HEK293 (cell line): ENCODE data around the gene ITGA2B.
A peak's percentile ranks its signal among the peaks of the same experiment; 100 is the strongest.

ENCODE experiments used
- CTCF ChIA-PET: fragments of 350-600 bp; formaldehyde crosslinking; extraction: SDS; loops from one replicate; lab custom pipeline; 2021; ENCODE audit warnings: antibody characterized with exemption; lab: Yijun Ruan, JAX
- POLR2A ChIA-PET: fragments of 300-600 bp; formaldehyde crosslinking; extraction: SDS; loops from one replicate; lab custom pipeline; 2020; ENCODE audit warnings: antibody characterized with exemption, inconsistent platforms; lab: Yijun Ruan, JAX
- H3K27ac ChIP-seq: fragments of 200-500 bp; sonication (Bioruptor generic); 2 replicates; pipeline ENCODE4 v1.5.1; 2014; ENCODE audit warnings: low read depth, low read length, control low read depth, inconsistent platforms; ENCODE audit errors: extremely low read depth
- H3K36me3 ChIP-seq, 2 experiments: fragments of 200-500 bp in 1 of 2; sonication (Bioruptor generic) in 1 of 2; 1 replicate in 1 of 2; 2 replicates in 1 of 2; pipeline ENCODE4 v1.5.1; 2014 to 2017; ENCODE audit warnings: inconsistent platforms in 2 of 2, low read length in 2 of 2; ENCODE audit not compliant: control insufficient read depth in 2 of 2, insufficient read depth in 1 of 2
- H3K4me1 ChIP-seq: fragments of 200-500 bp; sonication (Bioruptor generic); 2 replicates; pipeline ENCODE4 v1.5.1; 2014; ENCODE audit warnings: mild to moderate bottlenecking, low read length, inconsistent platforms; ENCODE audit not compliant: control insufficient read depth, insufficient read depth
- H3K4me3 ChIP-seq: 2 replicates; pipeline ENCODE4 v1.5.1; 2011; ENCODE audit warnings: low read depth, mild to moderate bottlenecking, control low read depth, low read length, moderate library complexity
- H3K9me3 ChIP-seq: fragments of 200-500 bp; sonication (Bioruptor generic); 2 replicates; pipeline ENCODE4 v1.5.1; 2014; ENCODE audit warnings: low read depth, low read length, inconsistent platforms; ENCODE audit not compliant: control insufficient read depth, insufficient read depth
- KLF8 ChIP-seq: fragments of 450-650 bp; formaldehyde crosslinking; IDR thresholded peaks from 2 replicates; pipeline ENCODE4 v1.5.1; 2016; ENCODE audit warnings: missing biosample characterization, missing genetic modification characterization
- SCRT2 ChIP-seq: fragments of 450-650 bp; formaldehyde crosslinking; IDR thresholded peaks from 2 replicates; pipeline ENCODE4 v1.5.1; 2016; ENCODE audit warnings: missing biosample characterization, missing genetic modification characterization
- SP2 ChIP-seq: fragments of 450-650 bp; formaldehyde crosslinking; IDR thresholded peaks from 2 replicates; pipeline ENCODE4 v1.5.1; 2016; ENCODE audit warnings: missing biosample characterization, missing genetic modification characterization
- ZNF114 ChIP-seq: fragments of 450-650 bp; formaldehyde crosslinking; IDR thresholded peaks from 2 replicates; pipeline ENCODE4 v1.5.0; 2017; ENCODE audit warnings: missing biosample characterization, missing genetic modification characterization
- ZNF335 ChIP-seq: fragments of 450-650 bp; formaldehyde crosslinking; conservative IDR thresholded peaks from 2 replicates; pipeline ENCODE4 v1.5.1; 2016; ENCODE audit warnings: missing biosample characterization, missing genetic modification characterization
- ZNF426 ChIP-seq: fragments of 450-650 bp; formaldehyde crosslinking; IDR thresholded peaks from 2 replicates; pipeline ENCODE4 v1.5.1; 2017; ENCODE audit warnings: missing biosample characterization, missing genetic modification characterization, mild to moderate bottlenecking, inconsistent platforms, moderate library complexity
- ZNF529 ChIP-seq: fragments of 450-650 bp; formaldehyde crosslinking; IDR thresholded peaks from 2 replicates; pipeline ENCODE4 v1.5.1; 2017; ENCODE audit warnings: missing genetic modification characterization, missing biosample characterization; ENCODE audit not compliant: insufficient replicate concordance
- ZNF530 ChIP-seq: fragments of 450-650 bp; formaldehyde crosslinking; IDR thresholded peaks from 2 replicates; pipeline ENCODE4 v1.5.1; 2016; ENCODE audit warnings: low read depth, missing biosample characterization, missing genetic modification characterization
- ZNF555 ChIP-seq: fragments of 450-650 bp; formaldehyde crosslinking; conservative IDR thresholded peaks from 2 replicates; pipeline ENCODE4 v1.5.1; 2017; ENCODE audit warnings: missing biosample characterization, mild to moderate bottlenecking, missing genetic modification characterization, inconsistent platforms
- ZNF621 ChIP-seq: fragments of 450-650 bp; formaldehyde crosslinking; IDR thresholded peaks from 2 replicates; pipeline ENCODE4 v1.5.1; 2017; ENCODE audit warnings: missing biosample characterization, missing genetic modification characterization
- ZNF776 ChIP-seq: fragments of 450-650 bp; formaldehyde crosslinking; IDR thresholded peaks from 2 replicates; pipeline ENCODE4 v1.5.0; 2017; ENCODE audit warnings: missing biosample characterization, missing genetic modification characterization, borderline replicate concordance
- ZNF777 ChIP-seq: fragments of 450-650 bp; formaldehyde crosslinking; IDR thresholded peaks from 2 replicates; pipeline ENCODE4 v1.5.1; 2017; ENCODE audit warnings: missing biosample characterization, missing genetic modification characterization, borderline replicate concordance
- ZNF791 ChIP-seq: fragments of 450-650 bp; formaldehyde crosslinking; IDR thresholded peaks from 2 replicates; pipeline ENCODE4 v1.5.1; 2016; ENCODE audit warnings: missing biosample characterization, missing genetic modification characterization
- TF ChIP-seq, protein P1 (sequence below): fragments of 450-650 bp; formaldehyde crosslinking; IDR thresholded peaks from 2 replicates; pipeline ENCODE4 v1.5.1; 2016; ENCODE audit warnings: missing biosample characterization, missing genetic modification characterization, borderline replicate concordance
- TF ChIP-seq, protein P2 (sequence below): fragments of 450-650 bp; formaldehyde crosslinking; IDR thresholded peaks from 2 replicates; pipeline ENCODE4 v1.5.1; 2016; ENCODE audit warnings: missing biosample characterization, missing genetic modification characterization
- TF ChIP-seq, protein P3 (sequence below): fragments of 450-650 bp; formaldehyde crosslinking; IDR thresholded peaks from 2 replicates; pipeline ENCODE4 v1.5.1; 2016; ENCODE audit warnings: missing biosample characterization, missing genetic modification characterization
- TF ChIP-seq, protein P4 (sequence below): fragments of 450-650 bp; formaldehyde crosslinking; IDR thresholded peaks from 2 replicates; pipeline ENCODE4 v1.5.1; 2016; ENCODE audit warnings: missing biosample characterization, missing genetic modification characterization

ITGA2B gene

DNA sequence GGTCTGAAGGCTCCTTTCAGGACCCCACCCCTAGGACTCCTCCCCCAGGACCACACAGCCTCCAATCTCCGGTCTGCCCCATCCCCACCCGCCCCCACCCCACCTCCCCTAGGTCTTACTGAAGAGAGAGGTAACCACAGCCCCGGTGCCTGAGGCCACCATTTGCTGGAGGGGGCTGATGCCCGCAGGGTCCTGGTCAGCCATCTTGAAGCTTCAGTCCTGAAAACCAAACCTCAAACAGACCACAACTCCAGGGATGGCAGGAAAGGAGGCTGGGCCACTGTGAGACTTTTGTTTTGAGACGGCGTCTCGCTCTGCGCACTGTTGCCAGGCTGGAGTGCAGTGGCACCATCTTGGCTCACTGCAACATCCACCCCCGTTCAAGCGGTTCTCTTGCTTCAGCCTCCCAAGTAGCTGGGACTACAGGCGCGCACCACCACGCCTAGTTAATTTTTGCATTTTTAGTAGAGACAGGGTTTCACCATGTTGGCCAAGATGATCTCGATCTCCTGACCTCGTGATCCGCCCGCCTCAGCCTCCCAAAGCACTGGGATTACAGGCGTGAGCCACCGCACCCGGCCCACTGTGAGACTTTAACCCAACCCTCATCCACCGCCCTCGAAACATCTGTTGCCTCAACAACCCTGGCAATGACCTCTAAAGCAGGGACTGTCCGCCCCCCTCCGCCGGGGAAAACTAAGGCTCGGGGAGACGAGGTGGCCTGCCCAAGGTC, 65.9 kb downstream of the ITGA2B start:
- 0 out of 2 replicates have a peak, but pooled peaks cover 3% of the 10 kb centered on the region for H3K4me1 ChIP-seq
- ChIA-PET CTCF (interaction anchor here (0.9 to 1.8 kb wide), 5 partner anchors 15 to 120 kb away, joined by 3 to 5 read pairs (median 4); partner anchors contain the start of gene GRN), POLR2A (interaction anchor here (0.5 to 2.4 kb wide), 9 partner anchors 8 to 279 kb away, joined by 3 to 11 read pairs (median 7); partner anchors contain the start of gene UBTF)
- TF ChIP-seq ZNF530 (tag by site-specific recombination) (no peak), ZNF776 (tag by site-specific recombination) (no peak), ZNF335 (tag by site-specific recombination) (no peak), KLF8 (tag by site-specific recombination) (0 out of 2 replicates have a peak, but pooled peaks have one; percentile 13), ZNF529 (tag by site-specific recombination) (no peak), ZNF791 (no peak), ZNF621 (tag by site-specific recombination) (no peak), SP2 (tag by site-specific recombination) (no peak), SCRT2 (tag by site-specific recombination) (peak; percentile 50), ZNF114 (tag by site-specific recombination) (no peak), ZNF555 (tag by site-specific recombination) (no peak), ZNF426 (tag by site-specific recombination) (no peak)
- TF ChIP-seq, protein P1, sequence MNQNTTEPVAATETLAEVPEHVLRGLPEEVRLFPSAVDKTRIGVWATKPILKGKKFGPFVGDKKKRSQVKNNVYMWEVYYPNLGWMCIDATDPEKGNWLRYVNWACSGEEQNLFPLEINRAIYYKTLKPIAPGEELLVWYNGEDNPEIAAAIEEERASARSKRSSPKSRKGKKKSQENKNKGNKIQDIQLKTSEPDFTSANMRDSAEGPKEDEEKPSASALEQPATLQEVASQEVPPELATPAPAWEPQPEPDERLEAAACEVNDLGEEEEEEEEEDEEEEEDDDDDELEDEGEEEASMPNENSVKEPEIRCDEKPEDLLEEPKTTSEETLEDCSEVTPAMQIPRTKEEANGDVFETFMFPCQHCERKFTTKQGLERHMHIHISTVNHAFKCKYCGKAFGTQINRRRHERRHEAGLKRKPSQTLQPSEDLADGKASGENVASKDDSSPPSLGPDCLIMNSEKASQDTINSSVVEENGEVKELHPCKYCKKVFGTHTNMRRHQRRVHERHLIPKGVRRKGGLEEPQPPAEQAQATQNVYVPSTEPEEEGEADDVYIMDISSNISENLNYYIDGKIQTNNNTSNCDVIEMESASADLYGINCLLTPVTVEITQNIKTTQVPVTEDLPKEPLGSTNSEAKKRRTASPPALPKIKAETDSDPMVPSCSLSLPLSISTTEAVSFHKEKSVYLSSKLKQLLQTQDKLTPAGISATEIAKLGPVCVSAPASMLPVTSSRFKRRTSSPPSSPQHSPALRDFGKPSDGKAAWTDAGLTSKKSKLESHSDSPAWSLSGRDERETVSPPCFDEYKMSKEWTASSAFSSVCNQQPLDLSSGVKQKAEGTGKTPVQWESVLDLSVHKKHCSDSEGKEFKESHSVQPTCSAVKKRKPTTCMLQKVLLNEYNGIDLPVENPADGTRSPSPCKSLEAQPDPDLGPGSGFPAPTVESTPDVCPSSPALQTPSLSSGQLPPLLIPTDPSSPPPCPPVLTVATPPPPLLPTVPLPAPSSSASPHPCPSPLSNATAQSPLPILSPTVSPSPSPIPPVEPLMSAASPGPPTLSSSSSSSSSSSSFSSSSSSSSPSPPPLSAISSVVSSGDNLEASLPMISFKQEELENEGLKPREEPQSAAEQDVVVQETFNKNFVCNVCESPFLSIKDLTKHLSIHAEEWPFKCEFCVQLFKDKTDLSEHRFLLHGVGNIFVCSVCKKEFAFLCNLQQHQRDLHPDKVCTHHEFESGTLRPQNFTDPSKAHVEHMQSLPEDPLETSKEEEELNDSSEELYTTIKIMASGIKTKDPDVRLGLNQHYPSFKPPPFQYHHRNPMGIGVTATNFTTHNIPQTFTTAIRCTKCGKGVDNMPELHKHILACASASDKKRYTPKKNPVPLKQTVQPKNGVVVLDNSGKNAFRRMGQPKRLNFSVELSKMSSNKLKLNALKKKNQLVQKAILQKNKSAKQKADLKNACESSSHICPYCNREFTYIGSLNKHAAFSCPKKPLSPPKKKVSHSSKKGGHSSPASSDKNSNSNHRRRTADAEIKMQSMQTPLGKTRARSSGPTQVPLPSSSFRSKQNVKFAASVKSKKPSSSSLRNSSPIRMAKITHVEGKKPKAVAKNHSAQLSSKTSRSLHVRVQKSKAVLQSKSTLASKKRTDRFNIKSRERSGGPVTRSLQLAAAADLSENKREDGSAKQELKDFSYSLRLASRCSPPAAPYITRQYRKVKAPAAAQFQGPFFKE (tag by site-specific recombination): no peak
- TF ChIP-seq, protein P2, sequence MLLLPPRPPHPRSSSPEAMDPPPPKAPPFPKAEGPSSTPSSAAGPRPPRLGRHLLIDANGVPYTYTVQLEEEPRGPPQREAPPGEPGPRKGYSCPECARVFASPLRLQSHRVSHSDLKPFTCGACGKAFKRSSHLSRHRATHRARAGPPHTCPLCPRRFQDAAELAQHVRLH (tag by site-specific recombination): no peak
- peaks cover 3 to 42% of the 10 kb centered on the region in 2 experiments; a peak in 2 of 3 replicates for H3K36me3 ChIP-seq
- no peaks in the 10 kb centered on the region for H3K9me3 ChIP-seq
- peak overlapping the region; percentile 56; the same call in 1 of the 2 replicates for H3K27ac ChIP-seq
- peak overlapping the region; percentile 88 for H3K4me3 ChIP-seq

DNA sequence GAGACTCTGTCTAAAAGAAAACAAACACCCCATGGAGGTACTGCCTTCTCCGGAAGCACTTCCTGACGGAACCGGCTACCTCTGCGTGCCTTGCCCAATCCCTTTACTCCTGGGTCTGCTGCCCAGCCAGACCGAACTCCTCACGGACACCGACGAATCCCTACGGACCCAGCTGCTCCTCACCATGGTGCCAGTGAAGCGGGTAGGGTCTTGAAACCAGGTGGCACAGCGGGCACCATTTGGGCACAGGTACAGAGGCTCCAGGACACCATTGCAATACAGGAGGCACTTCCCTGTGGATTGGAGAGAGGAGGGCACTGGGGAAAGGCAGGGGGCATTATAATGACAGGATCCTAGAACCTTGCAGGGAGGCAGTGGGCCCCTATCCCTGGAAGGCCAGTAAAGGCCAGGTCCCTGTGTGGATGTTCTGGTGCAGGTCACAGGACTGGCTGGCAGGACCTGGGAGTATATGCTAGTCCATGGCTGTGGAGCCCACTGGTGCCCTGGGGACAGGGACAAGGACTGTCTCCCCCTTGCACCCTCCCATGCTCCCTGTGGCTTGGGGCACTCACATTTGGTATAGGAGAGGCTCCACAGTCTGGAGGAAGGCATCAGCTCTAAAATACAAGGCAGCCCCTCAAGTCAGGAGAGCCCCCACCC, 67.1 kb downstream of the ITGA2B start:
- CTCF ChIA-PET: interaction anchor here (0.6 to 1.3 kb wide), 2 partner anchors 9 to 105 kb away, joined by 3 to 8 read pairs; no protein-coding TSS in a partner anchor
- Histone ChIP-seq H3K4me1 (0 out of 2 replicates have a peak, but pooled peaks cover 3% of the 10 kb centered on the region), H3K4me3 (no peak overlapping the region)
- TF ChIP-seq, protein P3, sequence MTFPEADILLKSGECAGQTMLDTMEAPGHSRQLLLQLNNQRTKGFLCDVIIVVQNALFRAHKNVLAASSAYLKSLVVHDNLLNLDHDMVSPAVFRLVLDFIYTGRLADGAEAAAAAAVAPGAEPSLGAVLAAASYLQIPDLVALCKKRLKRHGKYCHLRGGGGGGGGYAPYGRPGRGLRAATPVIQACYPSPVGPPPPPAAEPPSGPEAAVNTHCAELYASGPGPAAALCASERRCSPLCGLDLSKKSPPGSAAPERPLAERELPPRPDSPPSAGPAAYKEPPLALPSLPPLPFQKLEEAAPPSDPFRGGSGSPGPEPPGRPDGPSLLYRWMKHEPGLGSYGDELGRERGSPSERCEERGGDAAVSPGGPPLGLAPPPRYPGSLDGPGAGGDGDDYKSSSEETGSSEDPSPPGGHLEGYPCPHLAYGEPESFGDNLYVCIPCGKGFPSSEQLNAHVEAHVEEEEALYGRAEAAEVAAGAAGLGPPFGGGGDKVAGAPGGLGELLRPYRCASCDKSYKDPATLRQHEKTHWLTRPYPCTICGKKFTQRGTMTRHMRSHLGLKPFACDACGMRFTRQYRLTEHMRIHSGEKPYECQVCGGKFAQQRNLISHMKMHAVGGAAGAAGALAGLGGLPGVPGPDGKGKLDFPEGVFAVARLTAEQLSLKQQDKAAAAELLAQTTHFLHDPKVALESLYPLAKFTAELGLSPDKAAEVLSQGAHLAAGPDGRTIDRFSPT: peak; percentile 80
- TF ChIP-seq, protein P4, sequence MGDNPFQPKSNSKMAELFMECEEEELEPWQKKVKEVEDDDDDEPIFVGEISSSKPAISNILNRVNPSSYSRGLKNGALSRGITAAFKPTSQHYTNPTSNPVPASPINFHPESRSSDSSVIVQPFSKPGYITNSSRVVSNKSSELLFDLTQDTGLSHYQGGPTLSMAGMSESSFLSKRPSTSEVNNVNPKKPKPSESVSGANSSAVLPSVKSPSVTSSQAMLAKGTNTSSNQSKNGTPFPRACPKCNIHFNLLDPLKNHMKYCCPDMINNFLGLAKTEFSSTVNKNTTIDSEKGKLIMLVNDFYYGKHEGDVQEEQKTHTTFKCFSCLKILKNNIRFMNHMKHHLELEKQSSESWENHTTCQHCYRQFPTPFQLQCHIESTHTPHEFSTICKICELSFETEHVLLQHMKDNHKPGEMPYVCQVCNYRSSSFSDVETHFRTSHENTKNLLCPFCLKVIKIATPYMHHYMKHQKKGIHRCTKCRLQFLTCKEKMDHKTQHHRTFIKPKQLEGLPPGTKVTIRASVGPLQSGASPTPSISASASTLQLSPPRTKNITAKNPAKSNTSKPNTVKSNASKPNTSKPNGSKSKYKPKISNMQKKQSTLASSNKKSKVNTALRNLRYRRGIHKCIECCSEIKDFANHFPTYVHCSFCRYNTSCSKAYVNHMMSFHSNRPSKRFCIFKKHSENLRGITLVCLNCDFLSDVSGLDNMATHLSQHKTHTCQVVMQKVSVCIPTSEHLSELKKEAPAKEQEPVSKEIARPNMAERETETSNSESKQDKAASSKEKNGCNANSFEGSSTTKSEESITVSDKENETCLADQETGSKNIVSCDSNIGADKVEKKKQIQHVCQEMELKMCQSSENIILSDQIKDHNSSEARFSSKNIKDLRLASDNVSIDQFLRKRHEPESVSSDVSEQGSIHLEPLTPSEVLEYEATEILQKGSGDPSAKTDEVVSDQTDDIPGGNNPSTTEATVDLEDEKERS (tag by site-specific recombination): no peak
- no peak for TF ChIP-seq ZNF777 (tag by site-specific recombination)
- TF ChIP-seq, all 188 proteins: peak for 1
- POLR2A ChIA-PET: interaction anchor here (0.7 to 2.1 kb wide), 2 partner anchors 101 to 280 kb away, joined by 4 to 7 read pairs; no protein-coding TSS in a partner anchor
- H3K27ac ChIP-seq: no peak overlapping the region
- peaks cover 3 to 42% of the 10 kb centered on the region in 2 experiments; a peak in 2 of 3 replicates for H3K36me3 ChIP-seq
- no peaks in the 10 kb centered on the region for H3K9me3 ChIP-seq
